GM18507 (cell line): Measurements from ENCODE around the gene CCDC137.
"Not testable (repeated sequence)": the region's sequence is repeated elsewhere in the genome, so short reads cannot be mapped to it uniquely, and the experiment has no call there.

Experiments
- DNase-seq: peaks from one replicate; pipeline ENCODE4 v3.0.0; 2011; ENCODE audit warnings: low read depth; ENCODE audit not compliant: insufficient read length; ENCODE audit errors: extremely low spot score
- FAIRE-seq: peaks from 2 replicates; lab custom pipeline; 2011; peaks lifted over from hg19 to GRCh38; lab: Jason Lieb, UNC

CCDC137 gene

GRCh38 chr17:81648707-81649085 lies 17.8 kb upstream of the CCDC137 start:
- no peak for FAIRE-seq

GRCh38 chr17:81650951-81651350 lies 15.6 kb upstream of the CCDC137 start:
- DNase-seq: no peak

More at GRCh38 chr17:81648707-81649085, 17.8 kb upstream of the CCDC137 start:
- no peak for DNase-seq

GRCh38 chr17:81651692-81652091 lies 14.8 kb upstream of the CCDC137 start:
- DNase-seq (no peak), FAIRE-seq (no peak)

More at GRCh38 chr17:81650951-81651350, 15.6 kb upstream of the CCDC137 start:
- no peak for FAIRE-seq

- no peak for DNase-seq
- no peak for FAIRE-seq
Observed at GRCh38 chr17:81652906-81653771, 13.4 kb upstream of the CCDC137 start.

- DNase-seq: no peak
- no peak for FAIRE-seq
Observed at GRCh38 chr17:81655378-81656117, 11.0 kb upstream of the CCDC137 start.

GRCh38 chr17:81656118-81656743 lies 10.3 kb upstream of the CCDC137 start, which contains the start of gene PDE6G:
Gene PDE6G (minus strand): TSS chr17:81656542. CDS start chr17:81653305, 3,237 bp downstream.
- FAIRE-seq (no peak), DNase-seq (no peak)

GRCh38 chr17:81656835-81657234 lies 9.7 kb upstream of the CCDC137 start:
- DNase-seq: no peak
- FAIRE-seq: no peak

GRCh38 chr17:81659038-81659437 lies 7.5 kb upstream of the CCDC137 start:
- FAIRE-seq (peak; percentile 18), DNase-seq (no peak)

- no peak for FAIRE-seq
Observed at GRCh38 chr17:81660441-81660840, 6.1 kb upstream of the CCDC137 start.

GRCh38 chr17:81662002-81662401 lies 4.5 kb upstream of the CCDC137 start:
- DNase-seq (no peak), FAIRE-seq (no peak)

More at GRCh38 chr17:81660441-81660840, 6.1 kb upstream of the CCDC137 start:
- no peak for DNase-seq

GRCh38 chr17:81664051-81664470 lies 2.5 kb upstream of the CCDC137 start:
- no peak for DNase-seq

GRCh38 chr17:81665205-81666091 lies 1.1 kb upstream of the CCDC137 start:
- FAIRE-seq (no peak), DNase-seq (no peak)

More at GRCh38 chr17:81664051-81664470, 2.5 kb upstream of the CCDC137 start:
- no peak for FAIRE-seq

- no peak for DNase-seq
- no peak for FAIRE-seq
Observed at GRCh38 chr17:81666092-81666341, 520 bp upstream of the CCDC137 start.

GRCh38 chr17:81667754-81668153 lies 1.2 kb downstream of the CCDC137 start:
- DNase-seq: no peak
- FAIRE-seq: no peak

GRCh38 chr17:81672504-81672903 lies 6.0 kb downstream of the CCDC137 start:
- FAIRE-seq (no peak), DNase-seq (no peak)

- FAIRE-seq: no peak
Observed at GRCh38 chr17:81672954-81673353, 6.4 kb downstream of the CCDC137 start.

GRCh38 chr17:81673561-81674258 lies 7.2 kb downstream of the CCDC137 start:
- FAIRE-seq (no peak), DNase-seq (no peak)

More at GRCh38 chr17:81672954-81673353, 6.4 kb downstream of the CCDC137 start:
- DNase-seq: no peak

- peak; percentile 85 for FAIRE-seq
- DNase-seq: not testable (repeated sequence)
Observed at GRCh38 chr17:81675515-81676221, 9.1 kb downstream of the CCDC137 start.
